Keratinocyte (primary cell): ENCODE data around the gene PIWIL1. TPM values are rescaled to one million over a fixed set of nuclear protein-coding genes. Genes with fewer than 3 reads are reported as not detected.

ENCODE experiments used
- DNase-seq: peaks from one replicate; pipeline ENCODE4 v3.0.0-alpha.2; 2011; ENCODE audit warnings: low read depth, missing footprints, low spot score
- FAIRE-seq: peaks from 2 replicates; lab custom pipeline; 2011; peaks lifted over from hg19 to GRCh38; lab: Jason Lieb, UNC
- H2AFZ ChIP-seq: 2 replicates; pipeline ENCODE4 v1.6.0; 2012; ENCODE audit warnings: low read length, control low read depth, inconsistent platforms; ENCODE audit not compliant: control insufficient read depth
- H3K27ac ChIP-seq: 2 replicates; pipeline ENCODE4 v1.5.1; 2011; ENCODE audit warnings: low read length; ENCODE audit not compliant: control insufficient read depth, insufficient read depth
- H3K27me3 ChIP-seq: 3 replicates; pipeline ENCODE4 v1.6.0; 2011; ENCODE audit warnings: low read length; ENCODE audit not compliant: control insufficient read depth, insufficient read depth; ENCODE audit errors: extremely low read depth
- H3K36me3 ChIP-seq, 2 experiments: 2 replicates in 1 of 2; 3 replicates in 1 of 2; pipeline ENCODE4 v1.5.1; 2011; ENCODE audit warnings: low read length in 2 of 2, mild to moderate bottlenecking in 1 of 2; ENCODE audit not compliant: control insufficient read depth in 2 of 2, insufficient read depth in 2 of 2; ENCODE audit errors: extremely low read depth in 1 of 2
- H3K4me1 ChIP-seq: 3 replicates; pipeline ENCODE4 v1.5.1; 2011; ENCODE audit warnings: low read length; ENCODE audit not compliant: control insufficient read depth, insufficient read depth; ENCODE audit errors: extremely low read depth
- H3K4me2 ChIP-seq: 3 replicates; pipeline ENCODE4 v1.6.0; 2011; ENCODE audit warnings: low read depth, low read length; ENCODE audit not compliant: control insufficient read depth, insufficient read depth; ENCODE audit errors: extremely low read depth
- H3K4me3 ChIP-seq, 3 experiments: fragments of 200-600 bp in 1 of 3; sonication (generic) in 1 of 3; 2 replicates in 2 of 3; 3 replicates in 1 of 3; pipeline ENCODE4 v1.5.1; 2011 to 2016; ENCODE audit warnings: low read length in 3 of 3, mild to moderate bottlenecking in 3 of 3, control low read depth in 2 of 3, inconsistent platforms in 1 of 3, low read depth in 1 of 3, mixed read lengths in 1 of 3, mixed run types in 1 of 3, moderate library complexity in 1 of 3; ENCODE audit not compliant: control insufficient read depth in 2 of 3, insufficient read depth in 2 of 3; ENCODE audit errors: extremely low read depth in 1 of 3
- H3K79me2 ChIP-seq: 2 replicates; pipeline ENCODE4 v1.6.0; 2012; ENCODE audit warnings: low read length; ENCODE audit not compliant: control insufficient read depth, insufficient read depth
- H3K9ac ChIP-seq: 3 replicates; pipeline ENCODE4 v1.6.0; 2011; ENCODE audit warnings: low read length; ENCODE audit not compliant: control insufficient read depth, insufficient read depth; ENCODE audit errors: extremely low read depth
- H3K9me1 ChIP-seq: 3 replicates; pipeline ENCODE4 v1.6.0; 2011; ENCODE audit warnings: low read length; ENCODE audit not compliant: control insufficient read depth, insufficient read depth; ENCODE audit errors: extremely low read depth
- H3K9me3 ChIP-seq: 2 replicates; pipeline ENCODE4 v1.5.1; 2012; ENCODE audit warnings: low read depth, low read length; ENCODE audit not compliant: control insufficient read depth
- H4K20me1 ChIP-seq: 3 replicates; pipeline ENCODE4 v1.6.0; 2011; ENCODE audit warnings: low read length; ENCODE audit not compliant: control insufficient read depth, insufficient read depth; ENCODE audit errors: extremely low read depth
- CTCF ChIP-seq, 3 experiments: IDR thresholded peaks in 1 of 3; conservative IDR thresholded peaks in 1 of 3; optimal IDR thresholded peaks in 1 of 3; 2 replicates in 2 of 3; 3 replicates in 1 of 3; pipeline versions ENCODE3 to v1.5.1; 2011; ENCODE audit warnings: low read length in 3 of 3, mild to moderate bottlenecking in 3 of 3, moderate library complexity in 2 of 3, control low read depth in 1 of 3, inconsistent platforms in 1 of 3; ENCODE audit not compliant: insufficient read depth in 2 of 3; ENCODE audit errors: extremely low read depth in 1 of 3
- EZH2 ChIP-seq: IDR thresholded peaks from one replicate; pipeline ENCODE4 v1.6.1; 2012; ENCODE audit warnings: inconsistent platforms, mild to moderate bottlenecking, low read length, moderate library complexity
- dilution Hi-C: fragments of 300-500 bp; cut with MboI; formaldehyde crosslinking; loops from one replicate; pipeline ENCODE4 v1.7.0; 2020; ENCODE audit warnings: low sequenced_read_pairs; ENCODE audit not compliant: extremely low pct_ligation_motif_present
- polyA plus RNA-seq, 5 experiments: library from polyadenylated mRNA; depleted of rRNA in 3 of 5; stranded (reverse) in 3 of 5; stranded (forward) in 1 of 5; unstranded in 1 of 5; fragments of >200 nt; gene quantifications; 1 replicate in 1 of 5; 2 replicates in 3 of 5; 3 replicates in 1 of 5; pipeline versions ENCODE4 v1.2.1 to v1.2.3, GENCODE V29; 2011 to 2012; ENCODE audit warnings: missing spikeins in 2 of 5, low read depth in 1 of 5, low replicate concordance in 1 of 5

The PIWIL1 gene
- polyA plus RNA-seq, 1 donor (not counting 4 experiments of a cell fraction or from before 2014, with no cell fraction given) = 0.13 TPM

GRCh38 chr12:130419116-130419515 lies 81.4 kb downstream of the PIWIL1 start:
- Histone ChIP-seq H3K36me3 (no peaks in the 10 kb centered on the region), H3K9me3 (no peaks in the 10 kb centered on the region), H3K9me1 (no peaks in the 10 kb centered on the region), H3K27me3 (no peaks in the 10 kb centered on the region), H3K4me1 (no peaks in the 10 kb centered on the region), H3K27ac (no peak overlapping the region), H3K79me2 (no peaks in the 10 kb centered on the region), H3K4me2 (no peak overlapping the region), H4K20me1 (no peaks in the 10 kb centered on the region), H3K9ac (no peak overlapping the region), H2AFZ (no peak overlapping the region), H3K4me3 (no peak overlapping the region)
- FAIRE-seq (no peak), DNase-seq (no peak)
- dilution Hi-C loops = no loop called here
- no peak for TF ChIP-seq CTCF (optimal IDR thresholded peaks at IDR 0.05 in 1 of 3, IDR thresholded peaks at IDR 0.05 in 1 of 3, conservative IDR thresholded peaks at IDR 0.05 in 1 of 3; ENCODE audit: extremely low read depth in 1 of 3, insufficient read depth in 2 of 3, low read length in 3 of 3)
- no peak for TF ChIP-seq EZH2

DNA sequence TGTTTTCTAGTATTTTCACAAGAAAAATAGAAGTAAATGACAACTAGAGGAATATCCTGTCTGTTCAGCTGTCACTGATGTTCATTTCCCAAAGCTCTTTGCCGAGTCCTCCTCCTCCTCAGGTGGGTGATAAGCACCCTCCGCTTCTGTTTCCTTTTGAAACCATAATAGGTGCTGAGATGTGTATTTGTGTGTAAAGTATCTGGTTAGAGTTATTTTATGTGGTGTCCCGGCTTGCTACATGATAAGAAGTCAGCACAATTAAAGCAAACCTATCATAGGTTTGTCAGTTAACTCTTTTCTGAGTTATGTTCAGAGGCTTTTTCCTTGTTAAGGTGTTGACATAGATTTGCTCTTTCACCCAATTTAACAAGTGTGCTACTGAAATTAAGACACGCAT lies 82.4 kb downstream of the PIWIL1 start:
- no peaks in the 10 kb centered on the region for H3K79me2 ChIP-seq
- H3K4me3 ChIP-seq = no peak overlapping the region
- no peaks in the 10 kb centered on the region for H3K36me3 ChIP-seq
- FAIRE-seq (no peak), DNase-seq (no peak)
- no peaks in the 10 kb centered on the region for H3K4me1 ChIP-seq
- H4K20me1 ChIP-seq = no peaks in the 10 kb centered on the region
- H3K9me3 ChIP-seq = no peaks in the 10 kb centered on the region
- dilution Hi-C loops = no loop called here
- H3K9ac ChIP-seq = no peak overlapping the region
- no peak overlapping the region for H3K4me2 ChIP-seq
- no peaks in the 10 kb centered on the region for H3K27me3 ChIP-seq
- no peak for TF ChIP-seq EZH2
- TF ChIP-seq CTCF (optimal IDR thresholded peaks at IDR 0.05 in 1 of 3, IDR thresholded peaks at IDR 0.05 in 1 of 3, conservative IDR thresholded peaks at IDR 0.05 in 1 of 3; ENCODE audit: extremely low read depth in 1 of 3, insufficient read depth in 2 of 3, low read length in 3 of 3) = no peak
- no peak overlapping the region for H2AFZ ChIP-seq
- no peak overlapping the region for H3K27ac ChIP-seq
- no peaks in the 10 kb centered on the region for H3K9me1 ChIP-seq
